ENCODE measurements around the gene GPR34. TPM values are rescaled to one million over a fixed set of nuclear protein-coding genes. Genes with fewer than 3 reads are reported as not detected.

GPR34 gene
- total and polyA plus RNA-seq, 2 donors (not counting 1 experiment from before 2014, with no cell fraction given), result 0.21 TPM; not detected in 1

GRCh38 chrX:41705042-41705441 lies 16.3 kb downstream of the GPR34 start:
- H3K27ac Mint-ChIP-seq, result peak overlapping the region; percentile 63
- no peaks in the 10 kb centered on the region for H3K27me3 ChIP-seq (replicated peaks in 1 of 4; ENCODE audit: control extremely low read depth in 1 of 4, control insufficient read depth in 3 of 4, insufficient read depth in 4 of 4, low read length in 3 of 4)
- no peak overlapping the region for H3K4me2 ChIP-seq (replicated peaks; ENCODE audit: low read depth, low read length, poor library complexity, severe bottlenecking)
- H4K20me1 ChIP-seq (ENCODE audit: control insufficient read depth, insufficient read depth, low read length, poor library complexity, severe bottlenecking), result no peaks in the 10 kb centered on the region
- peaks cover 49% of the 10 kb centered on the region for H3K4me1 Mint-ChIP-seq
- no peak overlapping the region for H3K4me3 ChIP-seq (ENCODE audit: control extremely low read depth in 1 of 5, extremely low read depth in 1 of 5, insufficient read depth in 1 of 5, low read depth in 2 of 5, low read length in 4 of 5)
- peak overlapping the region in 1 of 2 donors; percentile 55 for H3K27ac ChIP-seq (ENCODE audit: low read length in 2 of 2)
- DNase-seq (no peak), ATAC-seq (ENCODE audit: low read depth) (no peak)
- no peaks in the 10 kb centered on the region for H3K27me3 Mint-ChIP-seq
- ChIA-PET POLR2A (no interaction called here), CTCF (interaction anchor here (3.8 kb wide), 1 partner anchor 55 kb away, joined by 15 read pairs; no protein-coding TSS in a partner anchor)
- H3K4me3 Mint-ChIP-seq, result peak overlapping the region; percentile 46
- H3K36me3 ChIP-seq (replicated peaks in 1 of 2; ENCODE audit: control extremely low read depth in 1 of 2, control insufficient read depth in 1 of 2, extremely low read depth in 1 of 2, insufficient read depth in 2 of 2, low read length in 1 of 2), result no peaks in the 10 kb centered on the region
- no peak for TF ChIP-seq EZH2 (IDR thresholded peaks at IDR 0.05; ENCODE audit: borderline replicate concordance, insufficient read depth, low read depth, low read length, poor library complexity, severe bottlenecking)
- no peak for TF ChIP-seq CTCF (IDR thresholded peaks at IDR 0.05)
- no peak overlapping the region for H2AFZ ChIP-seq (ENCODE audit: insufficient read depth, low read depth, low read length, poor library complexity, severe bottlenecking)
- no peaks in the 10 kb centered on the region for H3K79me2 ChIP-seq (ENCODE audit: control insufficient read depth, insufficient read depth, low read length)
- H3K4me1 ChIP-seq (ENCODE audit: control insufficient read depth in 2 of 2, insufficient read depth in 2 of 2, low read length in 2 of 2), result peaks cover 43 to 48% of the 10 kb centered on the region in 2 donors
- no peak overlapping the region for H3K9ac ChIP-seq (ENCODE audit: low read length)
- intact Hi-C loops (cut with micrococcal nuclease), result no loop called here
- WGBS (ENCODE audit: insufficient coverage), result no CpG with 5 or more reads among the region's 1 CpG
- H3K9me3 ChIP-seq (ENCODE audit: control extremely low read depth in 1 of 3, control insufficient read depth in 2 of 3, insufficient read depth in 1 of 3, low read length in 2 of 3), result no peaks in the 10 kb centered on the region
- H3K9me3 Mint-ChIP-seq (ENCODE audit: insufficient read depth), result no peaks in the 10 kb centered on the region

GRCh38 chrX:41705680-41706374 lies 17.1 kb downstream of the GPR34 start:
- CTCF ChIA-PET, result interaction anchor here (0.6 to 3.8 kb wide), 4 partner anchors 12 to 411 kb away, joined by 3 to 20 read pairs (median 10); no protein-coding TSS in a partner anchor
- ATAC-seq (ENCODE audit: low read depth), result peak; percentile 76
- POLR2A ChIA-PET, result interaction anchor here (1.0 to 1.4 kb wide), 2 partner anchors 11 to 16 kb away, joined by 3 read pairs; no protein-coding TSS in a partner anchor

More at GRCh38 chrX:41705680-41706374, 17.1 kb downstream of the GPR34 start:
- peak overlapping the region; percentile 64 for H3K4me2 ChIP-seq (replicated peaks; ENCODE audit: low read depth, low read length, poor library complexity, severe bottlenecking)
- H3K27ac ChIP-seq (ENCODE audit: low read length in 2 of 2), result peak overlapping the region; percentile 44 to 55
- peak; percentile 48 for DNase-seq
- no peaks in the 10 kb centered on the region for H3K27me3 ChIP-seq (replicated peaks in 1 of 4; ENCODE audit: control extremely low read depth in 1 of 4, control insufficient read depth in 3 of 4, insufficient read depth in 4 of 4, low read length in 3 of 4)
- H3K4me3 ChIP-seq (ENCODE audit: control extremely low read depth in 1 of 5, extremely low read depth in 1 of 5, insufficient read depth in 1 of 5, low read depth in 2 of 5, low read length in 4 of 5), result peak overlapping the region in 2 of 5 experiments; percentile 8 to 11
- intact Hi-C loops (cut with micrococcal nuclease), result loop anchor here (2.0 kb wide), 1 partner anchor 15 kb away; no protein-coding TSS in a partner anchor
- H3K9ac ChIP-seq (ENCODE audit: low read length), result peak overlapping the region; percentile 24
- Mint-ChIP-seq H3K4me1 (peaks cover 52% of the 10 kb centered on the region), H3K27me3 (no peaks in the 10 kb centered on the region), H3K4me3 (peak overlapping the region; percentile 85), H3K9me3 (ENCODE audit: insufficient read depth) (no peaks in the 10 kb centered on the region), H3K27ac (peak overlapping the region; percentile 97)
- H2AFZ ChIP-seq (ENCODE audit: insufficient read depth, low read depth, low read length, poor library complexity, severe bottlenecking), result peak overlapping the region; percentile 11
- H3K79me2 ChIP-seq (ENCODE audit: control insufficient read depth, insufficient read depth, low read length), result no peaks in the 10 kb centered on the region
- H3K4me1 ChIP-seq (ENCODE audit: control insufficient read depth in 2 of 2, insufficient read depth in 2 of 2, low read length in 2 of 2), result peaks cover 43 to 48% of the 10 kb centered on the region in 2 donors
- 0% methylated on average over 1 of the region's 3 CpGs for WGBS (ENCODE audit: insufficient coverage)
- no peaks in the 10 kb centered on the region for H4K20me1 ChIP-seq (ENCODE audit: control insufficient read depth, insufficient read depth, low read length, poor library complexity, severe bottlenecking)
- no peaks in the 10 kb centered on the region for H3K9me3 ChIP-seq (ENCODE audit: control extremely low read depth in 1 of 3, control insufficient read depth in 2 of 3, insufficient read depth in 1 of 3, low read length in 2 of 3)
- TF ChIP-seq EZH2 (IDR thresholded peaks at IDR 0.05; ENCODE audit: borderline replicate concordance, insufficient read depth, low read depth, low read length, poor library complexity, severe bottlenecking) (no peak), CTCF (IDR thresholded peaks at IDR 0.05) (no peak)
- no peaks in the 10 kb centered on the region for H3K36me3 ChIP-seq (replicated peaks in 1 of 2; ENCODE audit: control extremely low read depth in 1 of 2, control insufficient read depth in 1 of 2, extremely low read depth in 1 of 2, insufficient read depth in 2 of 2, low read length in 1 of 2)

All from B cell (primary cell).